UCSD-AML1 (cell line): ENCODE results near the gene DLEC1.
"Not testable (repeated sequence)": the region's sequence is repeated elsewhere in the genome, so short reads cannot be mapped to it uniquely, and the experiment has no call there.

Experiments used
- DNase-seq: peaks from one replicate; lab custom pipeline; 2025; ENCODE audit not compliant: unreplicated experiment; lab: John Stamatoyannopoulos, UW

Gene DLEC1

GRCh38 chr3:38017445-38018295 lies 21.3 kb upstream of the DLEC1 start:
- no peak for DNase-seq

GRCh38 chr3:38018296-38019266 lies 20.4 kb upstream of the DLEC1 start:
- DNase-seq = no peak

GRCh38 chr3:38019658-38020341 lies 19.2 kb upstream of the DLEC1 start:
- no peak for DNase-seq

- DNase-seq = no peak
These were observed 18.7 kb upstream of the DLEC1 start for GRCh38 chr3:38020342-38020726.

- DNase-seq = no peak
These were observed 17.8 kb upstream of the DLEC1 start for GRCh38 chr3:38021196-38021595.

- DNase-seq = no peak
These were observed 16.7 kb upstream of the DLEC1 start for GRCh38 chr3:38022301-38022700.

GRCh38 chr3:38022896-38023709 lies 15.9 kb upstream of the DLEC1 start:
- no peak for DNase-seq

- DNase-seq = no peak
These were observed 12.2 kb upstream of the DLEC1 start for GRCh38 chr3:38026856-38027255.

GRCh38 chr3:38027466-38028465 lies 11.2 kb upstream of the DLEC1 start:
- no peak for DNase-seq

- DNase-seq = no peak
These were observed 10.2 kb upstream of the DLEC1 start for GRCh38 chr3:38028621-38029361.

- DNase-seq = no peak
These were observed 9.4 kb upstream of the DLEC1 start, which contains the start of gene PLCD1 for GRCh38 chr3:38029400-38030125. Gene PLCD1 (minus strand): TSS chr3:38029642. CDS start chr3:38029539, 103 bp downstream.

- no peak for DNase-seq
These were observed 8.6 kb upstream of the DLEC1 start for GRCh38 chr3:38030126-38031021.

GRCh38 chr3:38031022-38031994 lies 7.7 kb upstream of the DLEC1 start:
- no peak for DNase-seq

GRCh38 chr3:38032328-38032865 lies 6.6 kb upstream of the DLEC1 start:
- no peak for DNase-seq

- not testable (repeated sequence) for DNase-seq
These were observed 5.4 kb upstream of the DLEC1 start for GRCh38 chr3:38033586-38033985.
